Non-pigmented ciliary epithelial cell (primary cell): ENCODE measurements around the gene TMEM236.

ENCODE experiments used
- DNase-seq: peaks from one replicate; pipeline ENCODE4 v3.0.0-alpha.2; 2010; ENCODE audit warnings: low read depth

Gene TMEM236

GRCh38 chr10:17740668-17741067 is 11.3 kb upstream of the TMEM236 start:
- no peak for DNase-seq

- no peak for DNase-seq
Measured at GRCh38 chr10:17742918-17743317, 9.1 kb upstream of the TMEM236 start.

GRCh38 chr10:17743437-17743836 is 8.6 kb upstream of the TMEM236 start:
- no peak for DNase-seq

GRCh38 chr10:17744341-17744861 is 7.6 kb upstream of the TMEM236 start:
- DNase-seq: no peak

GRCh38 chr10:17747883-17748550 is 4.0 kb upstream of the TMEM236 start:
- DNase-seq: no peak

GRCh38 chr10:17749890-17750289 is 2.1 kb upstream of the TMEM236 start:
- no peak for DNase-seq

GRCh38 chr10:17756557-17757217 is 4.7 kb downstream of the TMEM236 start:
- DNase-seq: no peak

- DNase-seq: no peak
Measured at GRCh38 chr10:17758200-17758599, 6.2 kb downstream of the TMEM236 start.

- DNase-seq: no peak
Measured at GRCh38 chr10:17758896-17759295, 6.9 kb downstream of the TMEM236 start.

GRCh38 chr10:17764142-17764541 is 12.1 kb downstream of the TMEM236 start:
- no peak for DNase-seq

GRCh38 chr10:17765602-17766001 is 13.6 kb downstream of the TMEM236 start:
- DNase-seq: no peak

- no peak for DNase-seq
Measured at GRCh38 chr10:17766731-17767130, 14.7 kb downstream of the TMEM236 start.

GRCh38 chr10:17768496-17768895 is 16.5 kb downstream of the TMEM236 start:
- no peak for DNase-seq

- no peak for DNase-seq
Measured at GRCh38 chr10:17768957-17769356, 17.0 kb downstream of the TMEM236 start.

GRCh38 chr10:17771017-17771416 is 19.0 kb downstream of the TMEM236 start:
- no peak for DNase-seq

GRCh38 chr10:17779784-17780183 is 27.8 kb downstream of the TMEM236 start:
- no peak for DNase-seq

GRCh38 chr10:17780727-17781126 is 28.7 kb downstream of the TMEM236 start:
- no peak for DNase-seq

- no peak for DNase-seq
Measured at GRCh38 chr10:17781856-17782255, 29.9 kb downstream of the TMEM236 start.

GRCh38 chr10:17782921-17783665 is 31.1 kb downstream of the TMEM236 start:
- no peak for DNase-seq

GRCh38 chr10:17783751-17784150 is 31.8 kb downstream of the TMEM236 start:
- DNase-seq: no peak

GRCh38 chr10:17784688-17785087 is 32.7 kb downstream of the TMEM236 start:
- DNase-seq: no peak

GRCh38 chr10:17785276-17785930 is 33.4 kb downstream of the TMEM236 start:
- no peak for DNase-seq
